ENCODE measurements around the gene INIP.

DNA sequence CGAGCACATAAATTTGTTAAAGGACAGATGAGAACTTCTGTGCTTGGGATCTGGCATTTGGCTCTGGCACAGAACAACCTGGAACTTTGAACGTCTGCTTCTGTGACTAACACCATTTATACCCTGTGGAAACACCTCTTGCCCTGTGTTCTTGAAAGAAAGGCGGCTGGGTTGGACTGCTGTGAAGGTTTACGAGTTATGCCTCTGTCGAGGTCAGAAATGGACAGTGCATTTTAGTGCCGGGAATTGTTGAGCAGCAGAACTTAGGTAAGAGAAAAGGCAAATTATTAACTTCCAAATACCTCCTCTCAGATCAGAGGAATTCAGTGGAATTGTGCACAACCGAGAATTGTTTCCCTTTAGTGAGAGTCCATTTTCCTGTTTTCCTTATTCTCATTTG lies 14.1 kb upstream of the INIP start:
- TF ChIP-seq, protein P1, sequence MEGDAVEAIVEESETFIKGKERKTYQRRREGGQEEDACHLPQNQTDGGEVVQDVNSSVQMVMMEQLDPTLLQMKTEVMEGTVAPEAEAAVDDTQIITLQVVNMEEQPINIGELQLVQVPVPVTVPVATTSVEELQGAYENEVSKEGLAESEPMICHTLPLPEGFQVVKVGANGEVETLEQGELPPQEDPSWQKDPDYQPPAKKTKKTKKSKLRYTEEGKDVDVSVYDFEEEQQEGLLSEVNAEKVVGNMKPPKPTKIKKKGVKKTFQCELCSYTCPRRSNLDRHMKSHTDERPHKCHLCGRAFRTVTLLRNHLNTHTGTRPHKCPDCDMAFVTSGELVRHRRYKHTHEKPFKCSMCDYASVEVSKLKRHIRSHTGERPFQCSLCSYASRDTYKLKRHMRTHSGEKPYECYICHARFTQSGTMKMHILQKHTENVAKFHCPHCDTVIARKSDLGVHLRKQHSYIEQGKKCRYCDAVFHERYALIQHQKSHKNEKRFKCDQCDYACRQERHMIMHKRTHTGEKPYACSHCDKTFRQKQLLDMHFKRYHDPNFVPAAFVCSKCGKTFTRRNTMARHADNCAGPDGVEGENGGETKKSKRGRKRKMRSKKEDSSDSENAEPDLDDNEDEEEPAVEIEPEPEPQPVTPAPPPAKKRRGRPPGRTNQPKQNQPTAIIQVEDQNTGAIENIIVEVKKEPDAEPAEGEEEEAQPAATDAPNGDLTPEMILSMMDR (IDR thresholded peaks at IDR 0.05): no peak
- no peak for TF ChIP-seq POLR2A (IDR thresholded peaks at IDR 0.05)

All from heart left ventricle (tissue), 13 donors.